ENCODE data around the gene RHOH.
A peak's percentile ranks its signal among the peaks of the same experiment; 100 is the strongest.

The RHOH gene

GRCh38 chr4:40206426-40206825, 9.6 kb downstream of the RHOH start:
- no peak for DNase-seq

- no peak for DNase-seq
Measured at GRCh38 chr4:40209401-40209800, 12.6 kb downstream of the RHOH start.

GRCh38 chr4:40210776-40211175, 13.9 kb downstream of the RHOH start:
- no peak for DNase-seq

GRCh38 chr4:40211224-40212185, 14.7 kb downstream of the RHOH start:
- DNase-seq: no peak

- no peak for DNase-seq
Measured at GRCh38 chr4:40212674-40213527, 16.1 kb downstream of the RHOH start.

GRCh38 chr4:40214038-40214437, 17.2 kb downstream of the RHOH start:
- peak in 2 of 4 experiments; percentile 33 to 41 for DNase-seq

- DNase-seq: no peak
Measured at GRCh38 chr4:40214661-40215418, 18.0 kb downstream of the RHOH start.

- DNase-seq: no peak
Measured at GRCh38 chr4:40216622-40217366, 20.0 kb downstream of the RHOH start.

GRCh38 chr4:40221744-40222143, 24.9 kb downstream of the RHOH start:
- no peak for DNase-seq

GRCh38 chr4:40223343-40223742, 26.5 kb downstream of the RHOH start:
- no peak for DNase-seq

GRCh38 chr4:40224432-40224831, 27.6 kb downstream of the RHOH start:
- no peak for DNase-seq

- DNase-seq: no peak
Measured at GRCh38 chr4:40225497-40225896, 28.7 kb downstream of the RHOH start.

GRCh38 chr4:40227284-40227683, 30.5 kb downstream of the RHOH start:
- DNase-seq: peak in 2 of 4 experiments; percentile 11 to 28

- no peak for DNase-seq
Measured at GRCh38 chr4:40228497-40229365, 31.9 kb downstream of the RHOH start.

GRCh38 chr4:40231316-40231863, 34.6 kb downstream of the RHOH start:
- DNase-seq: no peak

GRCh38 chr4:40232610-40233009, 35.8 kb downstream of the RHOH start:
- DNase-seq: no peak

- no peak for DNase-seq
Measured at GRCh38 chr4:40233227-40233626, 36.4 kb downstream of the RHOH start.

- no peak for DNase-seq
Measured at GRCh38 chr4:40234519-40235039, 37.7 kb downstream of the RHOH start.

- DNase-seq: no peak
Measured at GRCh38 chr4:40238008-40238699, 41.3 kb downstream of the RHOH start.

All from activated CD4-positive, CD25-positive, alpha-beta regulatory T cell (primary cell).